SK-N-SH treated with all-trans-retinoic acid at 6 μM for 48 hours (cell line): Measurements from ENCODE around the gene PCDH20.

ENCODE experiments used
- ATAC-seq: fragments of 200-7000 bp; cut with Tn5 transposase; 3 replicates; pipeline ENCODE4 v1.9.1; 2020; ENCODE audit warnings: mild to moderate bottlenecking, moderate library complexity
- ARNTL ChIP-seq: fragments of 450-650 bp; formaldehyde crosslinking; IDR thresholded peaks from 2 replicates; pipeline ENCODE4 v1.5.0; 2020; ENCODE audit warnings: low read depth, mild to moderate bottlenecking, moderate library complexity, borderline replicate concordance
- BACH2 ChIP-seq: fragments of 250-450 bp; sonication (Bioruptor Pico); IDR thresholded peaks from 2 replicates; pipeline ENCODE4 v1.9.0; 2021; ENCODE audit warnings: mild to moderate bottlenecking, borderline replicate concordance
- CREB5 ChIP-seq: fragments of 250-450 bp; sonication (Bioruptor Pico); IDR thresholded peaks from 2 replicates; pipeline ENCODE4 v1.5.1; 2020; ENCODE audit warnings: low read depth, mild to moderate bottlenecking, moderate library complexity
- CSDC2 ChIP-seq: fragments of 250-450 bp; sonication (Bioruptor Pico); IDR thresholded peaks from 2 replicates; pipeline ENCODE4 v1.5.0; 2020; ENCODE audit warnings: mild to moderate bottlenecking, moderate library complexity
- CSRNP3 ChIP-seq: fragments of 250-450 bp; sonication (Bioruptor Pico); IDR thresholded peaks from 2 replicates; pipeline ENCODE4 v1.5.1; 2021; ENCODE audit warnings: mild to moderate bottlenecking, moderate library complexity
- ESRRG ChIP-seq: fragments of 250-450 bp; sonication (Bioruptor Pico); IDR thresholded peaks from 2 replicates; pipeline ENCODE4 v1.6.1; 2021; ENCODE audit warnings: mild to moderate bottlenecking
- GLIS3 ChIP-seq: fragments of 250-450 bp; sonication (Bioruptor Pico); IDR thresholded peaks from 2 replicates; pipeline ENCODE4 v1.5.0; 2020; ENCODE audit warnings: mild to moderate bottlenecking, moderate library complexity
- OSR1 ChIP-seq: fragments of 250-450 bp; sonication (Bioruptor Pico); IDR thresholded peaks from 2 replicates; pipeline ENCODE4 v1.8.0; 2022; ENCODE audit warnings: moderate library complexity, mild to moderate bottlenecking, inconsistent platforms
- PATZ1 ChIP-seq: fragments of 250-450 bp; sonication (Bioruptor Pico); IDR thresholded peaks from 2 replicates; pipeline ENCODE4 v1.8.0; 2020; ENCODE audit warnings: mild to moderate bottlenecking, moderate library complexity, borderline replicate concordance
- POU6F1 ChIP-seq: fragments of 250-450 bp; sonication (Bioruptor Pico); IDR thresholded peaks from 2 replicates; pipeline ENCODE4 v1.8.0; 2021; ENCODE audit warnings: low read depth, mild to moderate bottlenecking, moderate library complexity, borderline replicate concordance
- PPARA ChIP-seq: fragments of 250-450 bp; sonication (Bioruptor Pico); IDR thresholded peaks from 2 replicates; pipeline ENCODE4 v1.5.0; 2020; ENCODE audit warnings: mild to moderate bottlenecking, borderline replicate concordance
- RARB ChIP-seq: fragments of 250-450 bp; sonication (Bioruptor Pico); IDR thresholded peaks from 2 replicates; pipeline ENCODE4 v1.8.0; 2021; ENCODE audit warnings: mild to moderate bottlenecking, moderate library complexity
- SNAI2 ChIP-seq: fragments of 250-450 bp; sonication (Bioruptor Pico); IDR thresholded peaks from 2 replicates; pipeline ENCODE4 v1.5.0; 2020; ENCODE audit warnings: mild to moderate bottlenecking, moderate library complexity
- TCF4 ChIP-seq: fragments of 250-450 bp; sonication (Bioruptor Pico); IDR thresholded peaks from 2 replicates; pipeline ENCODE4 v1.8.0; 2021; ENCODE audit warnings: mild to moderate bottlenecking, moderate library complexity, borderline replicate concordance
- TOX ChIP-seq: fragments of 250-450 bp; sonication (Bioruptor Pico); IDR thresholded peaks from 2 replicates; pipeline ENCODE4 v1.8.0; 2021; ENCODE audit warnings: mild to moderate bottlenecking, moderate library complexity, borderline replicate concordance
- TSHZ2 ChIP-seq: fragments of 250-450 bp; sonication (Bioruptor Pico); IDR thresholded peaks from 2 replicates; pipeline ENCODE4 v1.5.0; 2020; ENCODE audit warnings: mild to moderate bottlenecking, moderate library complexity
- ZC3H10 ChIP-seq: fragments of 250-450 bp; sonication (Bioruptor Pico); IDR thresholded peaks from 2 replicates; pipeline ENCODE4 v1.5.1; 2021; ENCODE audit warnings: mild to moderate bottlenecking, moderate library complexity
- ZFP3 ChIP-seq: fragments of 250-450 bp; sonication (Bioruptor Pico); IDR thresholded peaks from 2 replicates; pipeline ENCODE4 v1.5.0; 2020; ENCODE audit warnings: mild to moderate bottlenecking, moderate library complexity
- ZNF565 ChIP-seq: fragments of 450-650 bp; formaldehyde crosslinking; conservative IDR thresholded peaks from 2 replicates; pipeline ENCODE4 v1.5.0; 2020; ENCODE audit warnings: low read depth, mild to moderate bottlenecking, moderate library complexity
- ZNF70 ChIP-seq: fragments of 450-650 bp; formaldehyde crosslinking; IDR thresholded peaks from 2 replicates; pipeline ENCODE4 v1.5.0; 2020; ENCODE audit warnings: mild to moderate bottlenecking, moderate library complexity
- ZNF8 ChIP-seq: fragments of 450-650 bp; formaldehyde crosslinking; IDR thresholded peaks from 2 replicates; pipeline ENCODE4 v1.5.0; 2020; ENCODE audit warnings: mild to moderate bottlenecking, moderate library complexity

Gene PCDH20

GRCh38 chr13:61417086-61417570, 1.5 kb upstream of the PCDH20 start (continued):
- TF ChIP-seq GLIS3 (CRISPR knock-in tag), result no peak
- TF ChIP-seq PPARA (CRISPR knock-in tag), result no peak
- TF ChIP-seq ZNF8 (CRISPR knock-in tag), result no peak
- no peak for TF ChIP-seq ZNF565
- TF ChIP-seq, all 23 proteins: peak for 0

- ATAC-seq, result peak; percentile 93
Measured at GRCh38 chr13:61415058-61415721, 459 bp downstream of the PCDH20 start.

GRCh38 chr13:61414686-61415057, 977 bp downstream of the PCDH20 start:
- no peak for TF ChIP-seq PATZ1
- TF ChIP-seq ZC3H10 (CRISPR knock-in tag), result no peak
- no peak for TF ChIP-seq ESRRG (CRISPR knock-in tag)
- TF ChIP-seq PPARA (CRISPR knock-in tag), result no peak
- TF ChIP-seq ARNTL, result no peak
- TF ChIP-seq TSHZ2 (CRISPR knock-in tag), result no peak
- TF ChIP-seq, all 23 proteins: peak for 0
- peak; percentile 34 for ATAC-seq

More at GRCh38 chr13:61415058-61415721, 459 bp downstream of the PCDH20 start:
- no peak for TF ChIP-seq TOX

- no peak; the same call in 2 of the 3 replicates for ATAC-seq
- TF ChIP-seq OSR1 (CRISPR knock-in tag), result no peak
- no peak for TF ChIP-seq POU6F1 (CRISPR knock-in tag)
- no peak for TF ChIP-seq TCF4 (CRISPR knock-in tag)
- no peak for TF ChIP-seq ARNTL
- TF ChIP-seq ZFP3, result no peak
- TF ChIP-seq ESRRG (CRISPR knock-in tag), result no peak
- no peak for TF ChIP-seq CREB5
- TF ChIP-seq PPARA (CRISPR knock-in tag), result no peak
- TF ChIP-seq CSDC2 (CRISPR knock-in tag), result no peak
- TF ChIP-seq BACH2 (CRISPR knock-in tag), result no peak
- no peak for TF ChIP-seq SNAI2 (CRISPR knock-in tag)
- TF ChIP-seq ZNF70, result no peak
- TF ChIP-seq PATZ1, result no peak
- no peak for TF ChIP-seq CSRNP3 (CRISPR knock-in tag)
- no peak for TF ChIP-seq TOX
- no peak for TF ChIP-seq RARB (CRISPR knock-in tag)
Measured at GRCh38 chr13:61413572-61414535, 1.8 kb downstream of the PCDH20 start.
